ENCODE results near the gene PRG3. TPM values are rescaled to one million over a fixed set of nuclear protein-coding genes. Genes with fewer than 3 reads are reported as not detected.

The PRG3 gene
- total and polyA plus RNA-seq, 2 of the 13 experiments (the other 11 are each of a cell fraction or from before 2014, with no cell fraction given) = not detected

GRCh38 chr11:57349491-57350274 is 31.3 kb downstream of the PRG3 start (continued):
- TF ChIP-seq ZNF546 (CRISPR knock-in tag; conservative IDR thresholded peaks at IDR 0.05) = no peak
- TF ChIP-seq, protein P1, sequence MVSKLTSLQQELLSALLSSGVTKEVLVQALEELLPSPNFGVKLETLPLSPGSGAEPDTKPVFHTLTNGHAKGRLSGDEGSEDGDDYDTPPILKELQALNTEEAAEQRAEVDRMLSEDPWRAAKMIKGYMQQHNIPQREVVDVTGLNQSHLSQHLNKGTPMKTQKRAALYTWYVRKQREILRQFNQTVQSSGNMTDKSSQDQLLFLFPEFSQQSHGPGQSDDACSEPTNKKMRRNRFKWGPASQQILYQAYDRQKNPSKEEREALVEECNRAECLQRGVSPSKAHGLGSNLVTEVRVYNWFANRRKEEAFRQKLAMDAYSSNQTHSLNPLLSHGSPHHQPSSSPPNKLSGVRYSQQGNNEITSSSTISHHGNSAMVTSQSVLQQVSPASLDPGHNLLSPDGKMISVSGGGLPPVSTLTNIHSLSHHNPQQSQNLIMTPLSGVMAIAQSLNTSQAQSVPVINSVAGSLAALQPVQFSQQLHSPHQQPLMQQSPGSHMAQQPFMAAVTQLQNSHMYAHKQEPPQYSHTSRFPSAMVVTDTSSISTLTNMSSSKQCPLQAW (CRISPR knock-in tag; IDR thresholded peaks at IDR 0.05) = peak; percentile 44; the same call in 1 of the 2 replicates
- TF ChIP-seq, protein P2, sequence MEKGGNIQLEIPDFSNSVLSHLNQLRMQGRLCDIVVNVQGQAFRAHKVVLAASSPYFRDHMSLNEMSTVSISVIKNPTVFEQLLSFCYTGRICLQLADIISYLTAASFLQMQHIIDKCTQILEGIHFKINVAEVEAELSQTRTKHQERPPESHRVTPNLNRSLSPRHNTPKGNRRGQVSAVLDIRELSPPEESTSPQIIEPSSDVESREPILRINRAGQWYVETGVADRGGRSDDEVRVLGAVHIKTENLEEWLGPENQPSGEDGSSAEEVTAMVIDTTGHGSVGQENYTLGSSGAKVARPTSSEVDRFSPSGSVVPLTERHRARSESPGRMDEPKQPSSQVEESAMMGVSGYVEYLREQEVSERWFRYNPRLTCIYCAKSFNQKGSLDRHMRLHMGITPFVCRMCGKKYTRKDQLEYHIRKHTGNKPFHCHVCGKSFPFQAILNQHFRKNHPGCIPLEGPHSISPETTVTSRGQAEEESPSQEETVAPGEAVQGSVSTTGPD (CRISPR knock-in tag; IDR thresholded peaks at IDR 0.05) = no peak
- no peak for TF ChIP-seq SUZ12 (IDR thresholded peaks at IDR 0.05; ENCODE audit: low read depth, low read length)
- peak; percentile 78 for TF ChIP-seq XRCC5 (optimal IDR thresholded peaks at IDR 0.05; ENCODE audit: low read length)
- TF ChIP-seq ZFP37 (CRISPR knock-in tag; IDR thresholded peaks at IDR 0.05; ENCODE audit: borderline replicate concordance) = no peak
- TF ChIP-seq, protein P3, sequence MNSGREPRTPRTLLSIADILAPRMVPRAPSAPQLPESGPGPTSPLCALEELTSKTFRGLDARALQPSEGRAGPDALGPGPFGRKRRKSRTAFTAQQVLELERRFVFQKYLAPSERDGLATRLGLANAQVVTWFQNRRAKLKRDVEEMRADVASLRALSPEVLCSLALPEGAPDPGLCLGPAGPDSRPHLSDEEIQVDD (CRISPR knock-in tag; IDR thresholded peaks at IDR 0.05; ENCODE audit: borderline replicate concordance) = 0 out of 2 replicates have a peak, but pooled peaks have one; percentile 31
- TF ChIP-seq, protein P4, sequence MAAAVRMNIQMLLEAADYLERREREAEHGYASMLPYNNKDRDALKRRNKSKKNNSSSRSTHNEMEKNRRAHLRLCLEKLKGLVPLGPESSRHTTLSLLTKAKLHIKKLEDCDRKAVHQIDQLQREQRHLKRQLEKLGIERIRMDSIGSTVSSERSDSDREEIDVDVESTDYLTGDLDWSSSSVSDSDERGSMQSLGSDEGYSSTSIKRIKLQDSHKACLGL (CRISPR knock-in tag; IDR thresholded peaks at IDR 0.05) = no peak
- no peak for TF ChIP-seq POLR2A (IDR thresholded peaks at IDR 0.05; ENCODE audit: insufficient read depth in 1 of 2, low read depth in 2 of 2, low read length in 2 of 2)
- TF ChIP-seq FOXP1 (IDR thresholded peaks at IDR 0.05) = no peak
- no peak for TF ChIP-seq FOXP1 (CRISPR knock-in tag; IDR thresholded peaks at IDR 0.05)

Data from HepG2 (cell line).